ENCODE results near the gene IFNL1. TPM values are rescaled to one million over a fixed set of nuclear protein-coding genes. Genes with fewer than 3 reads are reported as not detected.
A peak's percentile ranks its signal among the peaks of the same experiment; 100 is the strongest.
"Not testable (repeated sequence)": the region's sequence is repeated elsewhere in the genome, so short reads cannot be mapped to it uniquely, and the experiment has no call there.

The IFNL1 gene
- total RNA-seq, 1 donor from 2014 or later = not detected

DNA sequence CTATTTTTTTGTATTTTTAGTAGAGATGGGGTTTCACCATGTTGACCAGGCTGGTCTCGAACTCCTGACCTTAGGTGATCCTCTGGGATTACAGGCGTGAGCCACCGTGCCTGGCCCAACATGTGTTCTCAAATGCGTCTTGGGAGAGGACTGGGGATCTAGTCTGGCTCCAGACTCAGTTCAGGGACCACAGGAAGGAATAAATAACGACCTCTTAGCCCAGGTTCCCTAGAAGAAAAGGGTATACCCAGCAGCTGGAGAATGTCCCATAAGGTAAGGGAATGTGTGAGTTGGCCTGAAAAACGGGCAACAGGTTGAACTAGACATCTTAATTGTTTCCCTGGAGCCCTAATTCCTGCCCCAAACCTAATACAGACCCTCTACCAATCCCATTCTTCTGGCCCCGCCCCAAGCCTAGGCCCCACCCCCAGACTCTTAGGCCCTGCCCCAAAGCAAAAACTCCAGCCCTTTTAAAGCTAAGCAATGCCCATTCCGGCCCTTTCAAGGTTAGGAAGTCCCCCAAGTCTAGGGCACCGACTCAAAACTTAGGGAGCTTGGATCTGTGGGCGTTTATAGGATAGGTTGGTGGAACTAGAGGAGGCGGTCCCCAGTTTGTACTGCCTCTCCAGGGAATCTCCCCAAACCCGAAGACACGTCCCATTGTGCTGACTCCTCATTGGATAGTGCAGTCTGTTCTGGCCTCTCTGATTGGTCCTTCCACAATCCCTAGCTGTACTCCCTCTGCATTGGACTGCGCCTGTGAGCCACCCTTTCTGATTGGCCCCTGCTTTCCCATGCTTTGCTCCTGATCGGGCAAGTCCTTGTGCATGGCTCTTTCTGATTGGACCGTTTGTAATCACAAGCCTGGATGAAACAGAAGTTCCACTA lies 29.8 kb downstream of the IFNL1 start:
- H3K4me3 ChIP-seq (ENCODE audit: low read depth, low read length) = no peak overlapping the region
- DNase-seq (ENCODE audit: low read depth) = no peak
- TF ChIP-seq, protein P1, sequence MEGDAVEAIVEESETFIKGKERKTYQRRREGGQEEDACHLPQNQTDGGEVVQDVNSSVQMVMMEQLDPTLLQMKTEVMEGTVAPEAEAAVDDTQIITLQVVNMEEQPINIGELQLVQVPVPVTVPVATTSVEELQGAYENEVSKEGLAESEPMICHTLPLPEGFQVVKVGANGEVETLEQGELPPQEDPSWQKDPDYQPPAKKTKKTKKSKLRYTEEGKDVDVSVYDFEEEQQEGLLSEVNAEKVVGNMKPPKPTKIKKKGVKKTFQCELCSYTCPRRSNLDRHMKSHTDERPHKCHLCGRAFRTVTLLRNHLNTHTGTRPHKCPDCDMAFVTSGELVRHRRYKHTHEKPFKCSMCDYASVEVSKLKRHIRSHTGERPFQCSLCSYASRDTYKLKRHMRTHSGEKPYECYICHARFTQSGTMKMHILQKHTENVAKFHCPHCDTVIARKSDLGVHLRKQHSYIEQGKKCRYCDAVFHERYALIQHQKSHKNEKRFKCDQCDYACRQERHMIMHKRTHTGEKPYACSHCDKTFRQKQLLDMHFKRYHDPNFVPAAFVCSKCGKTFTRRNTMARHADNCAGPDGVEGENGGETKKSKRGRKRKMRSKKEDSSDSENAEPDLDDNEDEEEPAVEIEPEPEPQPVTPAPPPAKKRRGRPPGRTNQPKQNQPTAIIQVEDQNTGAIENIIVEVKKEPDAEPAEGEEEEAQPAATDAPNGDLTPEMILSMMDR (conservative IDR thresholded peaks at IDR 0.05; ENCODE audit: low read depth, low read length) = no peak

DNA sequence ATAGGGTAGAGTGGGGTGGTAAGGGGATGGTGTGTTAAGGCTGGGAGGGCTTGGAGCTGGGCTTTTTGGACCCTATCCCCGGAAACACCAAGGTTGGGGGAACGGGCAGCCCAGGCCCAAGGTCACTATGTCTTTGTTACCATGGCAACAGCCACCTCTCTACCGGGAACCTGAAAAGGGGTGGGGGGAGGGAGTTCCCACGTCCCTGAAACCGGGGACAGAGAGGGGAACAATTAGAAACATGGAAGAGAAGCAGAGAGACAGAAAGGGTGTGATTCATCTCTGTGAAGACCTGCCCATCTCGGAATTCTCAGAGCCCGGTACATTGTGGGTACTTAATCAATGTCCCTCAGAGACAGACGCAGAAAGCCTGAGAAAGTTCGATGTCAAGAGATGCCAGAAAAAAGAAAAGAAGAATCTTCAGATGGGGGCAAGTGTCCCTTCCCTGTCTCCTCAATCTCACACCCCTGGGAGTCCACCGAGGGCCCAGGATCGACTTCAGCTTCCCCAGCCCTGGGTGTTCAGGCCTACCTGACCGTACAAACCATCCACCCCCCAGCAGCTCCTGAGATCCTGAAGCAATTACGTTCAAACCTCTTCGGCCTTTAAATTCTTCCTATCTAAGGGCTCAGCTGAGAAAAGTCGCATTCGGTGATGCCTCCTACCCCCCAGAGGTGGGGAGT lies 31.3 kb downstream of the IFNL1 start:
- DNase-seq (ENCODE audit: low read depth) = no peak

DNA sequence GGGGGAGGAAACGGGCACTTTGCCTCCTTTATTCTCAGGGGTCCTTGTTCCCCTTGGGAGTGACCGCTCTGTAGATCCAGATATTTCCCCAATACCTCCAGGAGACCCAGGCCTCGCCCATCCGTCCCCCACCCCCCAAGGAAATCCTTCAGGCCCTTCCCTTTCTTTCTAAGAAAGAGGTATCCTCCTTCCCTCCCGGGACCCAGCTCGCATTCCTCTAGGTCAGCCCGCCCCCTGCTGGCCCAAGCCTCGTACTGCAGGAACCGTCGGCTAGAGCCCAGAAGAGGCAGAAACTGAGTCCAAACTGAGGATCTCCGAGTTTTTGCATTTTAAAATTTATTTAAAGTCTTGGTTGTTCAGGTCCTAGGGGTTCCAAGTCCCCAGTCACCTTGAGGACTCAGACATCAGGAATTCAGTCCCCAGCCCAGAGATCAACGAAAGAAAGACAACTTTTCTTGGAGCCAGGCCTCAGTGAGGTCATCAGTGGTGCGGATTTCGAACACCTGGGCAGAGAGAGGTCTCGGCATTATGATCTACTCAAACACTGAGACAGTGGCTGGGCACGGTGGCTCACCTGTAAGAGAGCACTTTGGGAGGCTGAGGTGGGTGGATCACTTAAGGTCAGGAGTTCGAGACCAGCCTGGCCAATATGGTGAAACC lies 32.0 kb downstream of the IFNL1 start:
- TF ChIP-seq, protein P1 (conservative IDR thresholded peaks at IDR 0.05; ENCODE audit: low read depth, low read length) = peak; percentile 97
- no peak for DNase-seq (ENCODE audit: low read depth)
- H3K4me3 ChIP-seq (ENCODE audit: low read depth, low read length) = no peak overlapping the region

More for the DNA sequence above, 31.3 kb downstream of the IFNL1 start:
- TF ChIP-seq, protein P1 (conservative IDR thresholded peaks at IDR 0.05; ENCODE audit: low read depth, low read length) = no peak
- H3K4me3 ChIP-seq (ENCODE audit: low read depth, low read length) = no peak overlapping the region

DNA sequence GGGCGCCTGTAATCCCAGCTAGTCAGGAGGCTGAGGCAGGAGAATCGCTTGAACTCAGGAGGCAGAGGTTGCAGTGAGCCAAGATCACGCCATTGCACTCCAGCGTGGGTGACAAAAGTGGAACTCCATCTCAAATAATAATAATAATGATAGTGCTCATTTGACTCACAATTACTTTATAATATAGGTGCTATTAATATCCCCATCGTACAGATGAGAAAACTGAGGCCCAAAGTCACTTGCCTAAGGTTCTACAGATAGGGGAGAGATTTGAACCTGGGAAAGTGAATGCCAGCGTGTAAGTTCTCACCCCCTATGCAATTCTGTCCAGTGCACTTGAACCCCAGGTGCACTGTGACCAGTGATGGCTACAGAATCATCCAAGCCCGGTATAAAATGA lies 33.7 kb downstream of the IFNL1 start:
- H3K4me3 ChIP-seq (ENCODE audit: low read depth, low read length) = no peak overlapping the region
- TF ChIP-seq, protein P1 (conservative IDR thresholded peaks at IDR 0.05; ENCODE audit: low read depth, low read length) = no peak
- no peak for DNase-seq (ENCODE audit: low read depth)

DNA sequence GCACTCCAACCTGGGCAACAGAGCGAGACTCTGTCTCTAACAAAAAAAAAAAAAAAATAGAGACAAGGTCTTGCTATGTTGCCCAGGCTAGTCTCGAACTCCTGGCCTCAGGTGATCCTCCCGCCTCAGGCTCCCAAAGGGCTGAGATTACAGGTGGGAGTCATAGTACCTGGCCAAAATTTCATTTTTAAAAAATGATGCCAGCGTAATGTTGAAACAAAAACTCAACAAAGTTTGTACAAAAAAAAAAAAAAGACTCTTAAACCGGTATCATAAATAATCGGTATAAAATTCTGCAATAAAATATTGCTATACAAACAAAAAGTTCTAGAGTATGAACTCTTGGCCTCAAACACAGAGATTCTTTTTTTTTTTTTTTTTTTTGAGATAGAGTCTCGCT lies 36.1 kb downstream of the IFNL1 start:
- H3K4me3 ChIP-seq (ENCODE audit: low read depth, low read length) = no peak overlapping the region
- no peak for DNase-seq (ENCODE audit: low read depth)
- TF ChIP-seq, protein P1 (conservative IDR thresholded peaks at IDR 0.05; ENCODE audit: low read depth, low read length) = no peak

DNA sequence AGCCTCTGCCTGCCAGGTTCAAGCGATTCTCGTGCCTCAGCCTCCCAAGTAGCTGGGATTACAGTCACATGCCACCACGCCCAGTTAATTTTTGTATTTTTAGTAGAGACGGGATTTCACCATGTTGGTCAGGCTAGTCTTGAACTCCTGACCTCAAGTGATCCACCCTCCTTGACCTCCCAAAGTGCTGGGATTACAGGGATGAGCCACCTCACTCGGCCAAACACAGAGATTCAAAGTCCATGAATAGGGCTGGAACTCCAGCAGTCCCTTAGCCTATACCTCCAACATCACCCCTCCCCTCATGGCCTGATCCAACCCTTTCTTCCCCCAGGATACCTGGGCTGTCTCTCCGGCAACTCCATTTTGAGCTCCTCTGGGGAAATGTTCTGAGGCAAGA lies 36.5 kb downstream of the IFNL1 start:
- not testable (repeated sequence) for DNase-seq (ENCODE audit: low read depth); H3K4me3 ChIP-seq (ENCODE audit: low read depth, low read length)

DNA sequence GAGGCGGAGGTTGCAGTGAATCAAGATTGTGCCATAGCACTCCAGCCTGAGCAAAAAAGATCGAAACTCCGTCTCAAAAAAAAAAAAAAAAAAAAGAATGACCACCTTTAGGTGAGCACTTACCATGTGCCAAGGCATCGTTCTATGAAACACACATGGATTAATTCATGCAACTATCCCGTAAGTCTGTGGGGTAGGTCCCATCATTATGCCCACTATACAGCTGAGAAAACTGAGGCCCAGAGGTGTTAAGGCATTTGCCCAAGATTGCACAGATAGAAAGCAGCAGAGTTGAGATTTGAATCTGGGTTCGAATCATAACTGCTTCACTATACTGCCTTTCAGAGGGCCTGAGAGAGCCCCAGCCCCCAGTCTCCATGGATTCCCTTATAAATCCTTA lies 37.3 kb downstream of the IFNL1 start:
- H3K4me3 ChIP-seq (ENCODE audit: low read depth, low read length) = no peak overlapping the region
- TF ChIP-seq, protein P1 (conservative IDR thresholded peaks at IDR 0.05; ENCODE audit: low read depth, low read length) = no peak
- no peak for DNase-seq (ENCODE audit: low read depth)

All from epithelial cell of proximal tubule (primary cell).